GM12878 (cell line): ENCODE measurements around the gene THRB. TPM values are rescaled to one million over a fixed set of nuclear protein-coding genes. Genes with fewer than 3 reads are reported as not detected.

Source experiments
- ATAC-seq: fragments of 200-7000 bp; cut with Tn5 transposase; 3 replicates; pipeline ENCODE4 v1.9.1; 2020; ENCODE audit warnings: mild to moderate bottlenecking, moderate library complexity
- BruUV-seq: library from RNA; stranded (reverse); fragments of 400-500 nt; replicated peaks from 2 replicates; lab custom pipeline; 2021; lab: Mats Ljungman, UMichigan
- CTCF ChIA-PET: fragments of 300-600 bp; sonication (Branson Sonifier 250); formaldehyde crosslinking; extraction: SDS; loops from one replicate; lab custom pipeline; 2021; ENCODE audit warnings: inconsistent platforms; lab: Yijun Ruan, JAX
- POLR2A ChIA-PET: fragments of 350-600 bp; formaldehyde crosslinking; extraction: SDS; loops from one replicate; lab custom pipeline; 2021; ENCODE audit warnings: inconsistent platforms; lab: Charles Lee
- RAD21 ChIA-PET: fragments of 300-600 bp; sonication (Branson Sonifier 250); formaldehyde crosslinking; loops from one replicate; lab custom pipeline; 2023; ENCODE audit warnings: antibody characterized with exemption; ENCODE audit not compliant: unreplicated experiment; lab: Charles Lee
- SMC1A ChIA-PET: fragments of 300-600 bp; sonication (Branson Sonifier 250); formaldehyde crosslinking; loops from one replicate; lab custom pipeline; 2023; ENCODE audit not compliant: unreplicated experiment, uncharacterized antibody; lab: Charles Lee
- DNase-seq: peaks from one replicate; pipeline ENCODE4 v3.0.0-alpha.2; 2011; ENCODE audit warnings: low read depth, low spot score
- FAIRE-seq: peaks from 3 replicates; lab custom pipeline; 2011; peaks lifted over from hg19 to GRCh38; lab: Jason Lieb, UNC
- H2AFZ ChIP-seq: 2 replicates; pipeline ENCODE4 v1.6.0; 2011; ENCODE audit warnings: low read depth, low read length, control low read depth; ENCODE audit not compliant: control insufficient read depth
- H3K27ac ChIP-seq: 2 replicates; pipeline ENCODE4 v1.5.1; 2011; ENCODE audit warnings: control low read depth; ENCODE audit not compliant: control insufficient read depth, insufficient read depth
- H3K27me3 ChIP-seq, 2 experiments: replicated peaks in 1 of 2; 2 replicates each; pipeline versions ENCODE4 v1.6.0 to v1.6.1; 2011; ENCODE audit warnings: low read length in 1 of 2; ENCODE audit not compliant: control insufficient read depth in 2 of 2, insufficient read depth in 2 of 2
- H3K36me3 ChIP-seq, 2 experiments: 2 replicates each; pipeline ENCODE4 v1.5.1; 2011; ENCODE audit warnings: low read length in 1 of 2; ENCODE audit not compliant: control insufficient read depth in 2 of 2, insufficient read depth in 2 of 2
- H3K4me1 ChIP-seq: 2 replicates; pipeline ENCODE4 v1.6.1; 2011; ENCODE audit warnings: mild to moderate bottlenecking, low read length, moderate library complexity, mixed read lengths; ENCODE audit not compliant: control insufficient read depth, insufficient read depth
- H3K4me2 ChIP-seq: 2 replicates; pipeline ENCODE4 v1.6.0; 2011; ENCODE audit warnings: control low read depth; ENCODE audit not compliant: control insufficient read depth, insufficient read depth
- H3K4me3 ChIP-seq: fragments of 200-600 bp; sonication (generic); 2 replicates; pipeline ENCODE4 v1.5.1; 2016
- H3K79me2 ChIP-seq: 2 replicates; pipeline ENCODE4 v1.6.0; 2011; ENCODE audit warnings: low read length; ENCODE audit not compliant: control insufficient read depth, insufficient read depth
- H3K9ac ChIP-seq: 2 replicates; pipeline ENCODE4 v1.8.0; 2011; ENCODE audit warnings: low read length, control low read depth, mixed read lengths; ENCODE audit not compliant: control insufficient read depth, insufficient read depth
- H3K9me3 ChIP-seq: replicated peaks from 3 replicates; pipeline ENCODE4 v1.5.1; 2011; ENCODE audit warnings: mild to moderate bottlenecking, low read length; ENCODE audit not compliant: control insufficient read depth, insufficient read depth
- H4K20me1 ChIP-seq: 2 replicates; pipeline ENCODE4 v1.6.0; 2011; ENCODE audit not compliant: control insufficient read depth, insufficient read depth
- CBFB ChIP-seq: IDR thresholded peaks from 2 replicates; pipeline ENCODE4 v1.6.1; 2016; ENCODE audit warnings: antibody characterized with exemption, low read depth
- MTA3 ChIP-seq: IDR thresholded peaks from 2 replicates; pipeline ENCODE4 v1.6.1; 2012; ENCODE audit warnings: low read length, inconsistent platforms, borderline replicate concordance
- MYB ChIP-seq: fragments of 150-350 bp; IDR thresholded peaks from 2 replicates; pipeline ENCODE4 v1.6.1; 2014; ENCODE audit warnings: mild to moderate bottlenecking, low read depth, low read length, borderline replicate concordance
- NFYA ChIP-seq: IDR thresholded peaks from 2 replicates; pipeline ENCODE4 v1.6.1; 2011; ENCODE audit warnings: low read depth, mild to moderate bottlenecking, low read length, improper control_type of control experiment, borderline replicate concordance
- POLR2AphosphoS5 ChIP-seq: IDR thresholded peaks from 2 replicates; pipeline ENCODE4 v1.6.1; 2011; ENCODE audit warnings: mild to moderate bottlenecking, low read length, inconsistent platforms
- RBBP5 ChIP-seq: fragments of 200-600 bp; sonication (generic); conservative IDR thresholded peaks from 2 replicates; pipeline ENCODE4 v1.6.1; 2016
- RFX5 ChIP-seq: IDR thresholded peaks from 2 replicates; pipeline ENCODE4 v1.6.1; 2011; ENCODE audit warnings: low read depth, low read length, improper control_type of control experiment
- SMARCA5 ChIP-seq: fragments of 450-650 bp; IDR thresholded peaks from 2 replicates; pipeline ENCODE4 v1.6.1; 2017; ENCODE audit warnings: mild to moderate bottlenecking
- YY1 ChIP-seq: IDR thresholded peaks from 2 replicates; pipeline ENCODE4 v1.6.1; 2011; ENCODE audit warnings: low read depth, mild to moderate bottlenecking, low read length
- ZNF24 ChIP-seq: fragments of 450-650 bp; IDR thresholded peaks from 2 replicates; pipeline ENCODE4 v1.6.1; 2017; ENCODE audit warnings: antibody characterized with exemption, mild to moderate bottlenecking
- WGBS: methylation state at CpG from one replicate; pipeline ENCODE4 v1.1.6; 2016; ENCODE audit warnings: low lambda C conversion rate; ENCODE audit not compliant: insufficient replicate concordance, insufficient coverage; ENCODE audit errors: missing lambda C conversion rate; 5-methylcytosine and 5-hydroxymethylcytosine counted together
- in situ Hi-C: fragments of 300-500 bp; cut with MboI; formaldehyde crosslinking; loops from 9 replicates; pipeline ENCODE4 v1.14.3; 2018; ENCODE audit warnings: mixed read lengths
- intact Hi-C: fragments of 100-400 bp; cut with micrococcal nuclease; formaldehyde crosslinking; loops from one replicate; pipeline ENCODE4 v1.14.2; 2022; ENCODE audit not compliant: unreplicated experiment
- polyA plus RNA-seq, 11 experiments: library from polyadenylated mRNA; depleted of rRNA in 4 of 11; unstranded in 6 of 11; stranded (reverse) in 5 of 11; fragments of >200 nt; fragmentation: Nextera tagmentation in 4 of 11; fragmentation: Illumina TruSeq in 1 of 11; extraction: Ambion mirVana in 4 of 11; extraction: Trizol in 1 of 11; gene quantifications; 1 replicate in 1 of 11; 2 replicates in 10 of 11; pipeline versions ENCODE4 v1.2.1 to v1.2.3, GENCODE V29; 2011 to 2016; ENCODE audit warnings: inconsistent platforms in 2 of 11, missing spikeins in 2 of 11, low read depth in 1 of 11
- total RNA-seq, 4 experiments: library from RNA; depleted of rRNA in 3 of 4; stranded (reverse); fragments of >200 nt in 3 of 4; fragmentation: Illumina TruSeq in 1 of 4; extraction: Trizol in 1 of 4; gene quantifications; 2 replicates each; pipeline versions ENCODE4 v1.2.1 to v1.2.3, GENCODE V29; 2013 to 2021
- TF ChIP-seq, protein P1 (sequence below): fragments of 450-650 bp; IDR thresholded peaks from 2 replicates; pipeline ENCODE4 v1.6.1; 2017; ENCODE audit warnings: mild to moderate bottlenecking, low read depth, inconsistent platforms; ENCODE audit not compliant: poor library complexity, severe bottlenecking
- TF ChIP-seq, protein P2 (sequence below): fragments of 450-650 bp; IDR thresholded peaks from 2 replicates; pipeline ENCODE4 v1.6.1; 2018; ENCODE audit warnings: borderline replicate concordance, mild to moderate bottlenecking; ENCODE audit not compliant: partially characterized antibody

The THRB gene
- total and polyA plus RNA-seq, 10 of the 15 experiments (the other 5 are each of a cell fraction or from before 2014, with no cell fraction given) = 0.05 TPM; not detected in 9

DNA sequence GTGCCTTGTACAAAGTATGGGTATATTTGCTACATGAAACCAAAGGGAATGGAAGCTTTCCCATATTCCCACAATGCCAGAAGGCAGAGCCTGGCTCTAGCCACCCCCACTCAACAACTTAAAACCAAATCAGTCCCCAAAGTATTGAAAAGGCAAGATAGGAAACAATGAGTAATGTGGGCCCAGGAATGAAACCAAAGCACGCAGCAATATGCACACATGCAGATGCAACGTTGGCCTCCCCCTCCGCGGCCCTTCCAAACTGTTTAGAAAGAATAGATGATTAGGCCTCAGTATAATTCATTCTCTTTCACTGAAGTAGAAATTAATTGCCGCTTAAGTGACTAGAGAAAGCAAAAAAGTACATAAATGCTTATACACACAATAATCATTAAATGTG is 59.1 kb downstream of the THRB start:
- Histone ChIP-seq H3K9me3 (no peaks in the 10 kb centered on the region), H3K79me2 (no peaks in the 10 kb centered on the region), H4K20me1 (no peaks in the 10 kb centered on the region), H3K4me3 (no peak overlapping the region), H3K4me1 (no peaks in the 10 kb centered on the region), H3K4me2 (no peak overlapping the region), H3K27ac (no peak overlapping the region), H3K27me3 (no peaks in the 10 kb centered on the region)
- BruUV-seq = no TSS peak
- 67% methylated on average over 5 of the region's 5 CpGs for WGBS
- DNase-seq (no peak), FAIRE-seq (no peak)
- POLR2A ChIA-PET = no interaction called here
- SMC1A ChIA-PET = no interaction called here
- TF ChIP-seq ZNF24 = no peak
- TF ChIP-seq MYB = no peak
- TF ChIP-seq, all 136 proteins: peak for 0
- Histone ChIP-seq H3K9ac (no peak overlapping the region), H2AFZ (no peak overlapping the region), H3K36me3 (no peaks in the 10 kb centered on the region)
- CTCF ChIA-PET = no interaction called here
- in situ Hi-C loops (no loop called here), intact Hi-C loops (no loop called here)
- RAD21 ChIA-PET = no interaction called here
- no peak for ATAC-seq

DNA sequence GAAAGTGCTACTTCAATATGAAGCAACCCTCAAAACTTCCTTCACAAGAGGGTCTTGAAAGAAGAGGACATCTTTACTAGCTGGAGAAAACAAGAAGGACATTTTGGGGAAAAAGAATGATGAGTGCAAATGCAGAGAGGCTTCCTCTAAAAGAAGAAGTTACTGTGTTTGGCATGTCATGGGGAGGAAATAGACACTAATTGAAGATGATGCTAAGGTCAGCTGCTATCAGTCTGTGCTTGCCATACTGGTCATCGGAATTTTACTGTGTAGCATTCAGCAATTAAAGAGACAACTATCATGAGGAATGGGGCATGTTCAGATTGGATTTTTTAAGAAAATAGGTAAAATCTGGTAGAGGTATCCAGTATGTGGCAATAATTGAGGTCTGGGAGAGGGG is 60.0 kb downstream of the THRB start:
- WGBS = 53% methylated on average over 1 of the region's 1 CpG
- RAD21 ChIA-PET = no interaction called here
- Histone ChIP-seq H3K4me3 (no peak overlapping the region), H3K9me3 (no peaks in the 10 kb centered on the region), H3K27ac (no peak overlapping the region), H3K27me3 (no peaks in the 10 kb centered on the region), H3K4me1 (no peaks in the 10 kb centered on the region), H3K4me2 (no peak overlapping the region), H3K36me3 (no peaks in the 10 kb centered on the region), H2AFZ (no peak overlapping the region), H3K9ac (no peak overlapping the region), H3K79me2 (no peaks in the 10 kb centered on the region), H4K20me1 (no peaks in the 10 kb centered on the region)
- FAIRE-seq = no peak
- CTCF ChIA-PET = no interaction called here
- BruUV-seq = no TSS peak
- in situ Hi-C loops = no loop called here
- intact Hi-C loops = no loop called here
- no peak for ATAC-seq
- POLR2A ChIA-PET = no interaction called here
- SMC1A ChIA-PET = interaction anchor here (1.3 kb wide), 1 partner anchor 16 kb away, joined by 4 read pairs; no protein-coding TSS in a partner anchor
- no peak for DNase-seq
- TF ChIP-seq, protein P1, sequence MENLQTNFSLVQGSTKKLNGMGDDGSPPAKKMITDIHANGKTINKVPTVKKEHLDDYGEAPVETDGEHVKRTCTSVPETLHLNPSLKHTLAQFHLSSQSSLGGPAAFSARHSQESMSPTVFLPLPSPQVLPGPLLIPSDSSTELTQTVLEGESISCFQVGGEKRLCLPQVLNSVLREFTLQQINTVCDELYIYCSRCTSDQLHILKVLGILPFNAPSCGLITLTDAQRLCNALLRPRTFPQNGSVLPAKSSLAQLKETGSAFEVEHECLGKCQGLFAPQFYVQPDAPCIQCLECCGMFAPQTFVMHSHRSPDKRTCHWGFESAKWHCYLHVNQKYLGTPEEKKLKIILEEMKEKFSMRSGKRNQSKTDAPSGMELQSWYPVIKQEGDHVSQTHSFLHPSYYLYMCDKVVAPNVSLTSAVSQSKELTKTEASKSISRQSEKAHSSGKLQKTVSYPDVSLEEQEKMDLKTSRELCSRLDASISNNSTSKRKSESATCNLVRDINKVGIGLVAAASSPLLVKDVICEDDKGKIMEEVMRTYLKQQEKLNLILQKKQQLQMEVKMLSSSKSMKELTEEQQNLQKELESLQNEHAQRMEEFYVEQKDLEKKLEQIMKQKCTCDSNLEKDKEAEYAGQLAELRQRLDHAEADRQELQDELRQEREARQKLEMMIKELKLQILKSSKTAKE = no peak
- TF ChIP-seq CBFB (no peak), POLR2AphosphoS5 (no peak), YY1 (no peak), RBBP5 (no peak), SMARCA5 (no peak), RFX5 (no peak), NFYA (no peak), MTA3 (no peak)
- TF ChIP-seq, protein P2, sequence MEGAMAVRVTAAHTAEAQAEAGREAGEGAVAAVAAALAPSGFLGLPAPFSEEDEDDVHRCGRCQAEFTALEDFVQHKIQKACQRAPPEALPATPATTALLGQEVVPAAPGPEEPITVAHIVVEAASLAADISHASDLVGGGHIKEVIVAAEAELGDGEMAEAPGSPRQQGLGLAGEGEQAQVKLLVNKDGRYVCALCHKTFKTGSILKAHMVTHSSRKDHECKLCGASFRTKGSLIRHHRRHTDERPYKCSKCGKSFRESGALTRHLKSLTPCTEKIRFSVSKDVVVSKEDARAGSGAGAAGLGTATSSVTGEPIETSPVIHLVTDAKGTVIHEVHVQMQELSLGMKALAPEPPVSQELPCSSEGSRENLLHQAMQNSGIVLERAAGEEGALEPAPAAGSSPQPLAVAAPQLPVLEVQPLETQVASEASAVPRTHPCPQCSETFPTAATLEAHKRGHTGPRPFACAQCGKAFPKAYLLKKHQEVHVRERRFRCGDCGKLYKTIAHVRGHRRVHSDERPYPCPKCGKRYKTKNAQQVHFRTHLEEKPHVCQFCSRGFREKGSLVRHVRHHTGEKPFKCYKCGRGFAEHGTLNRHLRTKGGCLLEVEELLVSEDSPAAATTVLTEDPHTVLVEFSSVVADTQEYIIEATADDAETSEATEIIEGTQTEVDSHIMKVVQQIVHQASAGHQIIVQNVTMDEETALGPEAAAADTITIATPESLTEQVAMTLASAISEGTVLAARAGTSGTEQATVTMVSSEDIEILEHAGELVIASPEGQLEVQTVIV = no peak
